ENCODE results near the gene CNKSR1.
A peak's percentile ranks its signal among the peaks of the same experiment; 100 is the strongest.

CNKSR1 gene

GRCh38 chr1:26184883-26185282 lies 7.6 kb downstream of the CNKSR1 start:
- no peak for DNase-seq

DNA sequence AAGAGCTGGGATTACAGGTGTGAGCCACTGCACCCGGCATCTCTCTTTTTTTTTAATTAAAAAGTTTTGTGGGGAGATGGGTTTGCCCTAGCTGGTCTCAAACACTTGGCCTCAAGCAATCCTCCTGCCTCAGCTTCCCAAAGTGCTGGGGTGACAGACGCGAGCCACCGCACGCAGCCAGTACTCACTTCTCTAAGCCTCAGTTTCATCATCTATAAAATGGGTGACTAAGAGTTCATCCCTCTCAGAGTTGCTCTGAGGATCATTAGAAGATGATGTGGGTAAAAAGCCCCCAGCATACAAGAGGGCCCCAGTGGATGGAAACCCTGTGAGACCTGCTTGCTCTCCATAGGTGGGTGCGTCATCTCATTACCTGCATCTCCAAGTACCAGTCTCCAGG lies 10.6 kb downstream of the CNKSR1 start:
- DNase-seq, result no peak

- no peak for DNase-seq
Measured at GRCh38 chr1:26188477-26188876, 11.2 kb downstream of the CNKSR1 start.

DNA sequence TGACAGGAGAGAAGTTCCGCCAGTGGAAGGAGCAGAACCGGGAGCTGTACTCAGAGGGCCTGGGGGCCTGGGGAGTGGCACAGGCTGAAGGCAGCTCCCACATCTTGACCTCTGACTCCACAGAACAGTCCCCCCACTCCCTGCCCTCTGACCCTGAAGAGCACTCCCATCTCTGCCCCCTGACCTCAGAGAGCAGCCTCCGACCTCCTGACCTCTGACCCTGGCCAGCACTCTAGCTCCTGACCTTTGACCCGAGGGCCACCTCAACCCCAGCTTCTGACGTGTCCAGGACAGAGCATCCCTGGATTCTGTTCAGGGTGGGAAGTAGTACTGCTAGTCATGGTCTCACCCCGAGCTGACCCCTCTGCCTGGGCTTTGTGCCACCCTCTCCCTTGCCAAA lies 12.0 kb downstream of the CNKSR1 start:
- DNase-seq, result no peak

- no peak for DNase-seq
Measured at GRCh38 chr1:26189751-26190275, 12.5 kb downstream of the CNKSR1 start.

DNA sequence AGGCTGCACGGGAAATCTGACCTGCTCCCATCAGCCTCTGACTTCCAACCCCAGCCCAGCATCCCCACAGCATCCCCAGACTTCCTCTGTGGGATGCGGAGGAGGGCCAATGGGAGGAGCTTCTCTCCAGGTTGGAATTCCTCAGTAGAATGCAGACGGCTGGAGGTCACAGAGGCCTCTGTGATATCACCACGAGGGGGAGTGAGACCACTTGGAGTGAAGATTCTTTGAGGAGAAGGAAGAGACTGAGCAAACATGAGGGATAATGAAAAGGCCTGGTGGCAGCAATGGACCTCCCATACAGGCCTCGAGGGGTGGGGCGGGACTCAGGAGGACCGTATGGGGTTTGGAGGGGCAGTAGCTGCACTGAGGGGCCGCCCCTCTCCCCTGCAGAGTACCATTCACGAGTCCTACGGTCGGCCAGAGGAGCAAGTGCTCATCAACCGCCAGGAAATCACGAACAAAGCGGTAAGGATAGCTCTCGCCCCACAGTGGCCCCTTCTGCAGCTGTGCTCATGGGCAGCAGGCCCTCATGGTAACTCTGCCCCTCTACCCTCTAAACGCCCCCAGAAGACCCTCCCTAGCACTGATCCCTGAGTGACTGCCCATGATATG lies 13.2 kb downstream of the CNKSR1 start, which contains the start of gene CATSPER4:
Gene CATSPER4 (plus strand): TSS at position 230 of the 615 bp plus-strand sequence. CDS start 26 bp downstream, at position 256.
- DNase-seq, result peak in 1 of 2 experiments; percentile 64

GRCh38 chr1:26191739-26192138 lies 14.4 kb downstream of the CNKSR1 start:
- DNase-seq, result no peak

DNA sequence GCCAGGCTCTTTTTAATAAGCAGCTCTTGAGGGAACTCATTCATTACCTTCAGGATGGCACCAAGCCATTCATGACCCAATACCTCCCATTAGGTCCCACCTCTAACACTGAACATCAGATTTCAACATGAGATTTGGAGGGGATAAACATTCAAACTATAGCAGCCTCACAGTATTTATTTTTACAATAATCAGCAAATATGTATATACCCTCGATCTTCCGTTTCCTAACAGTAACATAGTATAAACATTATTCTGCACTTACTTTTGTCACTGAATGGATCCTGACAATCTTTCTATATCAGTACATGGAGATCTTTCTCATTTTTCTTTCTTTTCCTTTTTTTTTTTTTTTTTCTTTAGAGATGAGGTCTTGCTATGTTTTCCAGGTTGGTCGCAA lies 18.5 kb downstream of the CNKSR1 start:
- no peak for DNase-seq

GRCh38 chr1:26197301-26197700 lies 20.0 kb downstream of the CNKSR1 start:
- no peak for DNase-seq

DNA sequence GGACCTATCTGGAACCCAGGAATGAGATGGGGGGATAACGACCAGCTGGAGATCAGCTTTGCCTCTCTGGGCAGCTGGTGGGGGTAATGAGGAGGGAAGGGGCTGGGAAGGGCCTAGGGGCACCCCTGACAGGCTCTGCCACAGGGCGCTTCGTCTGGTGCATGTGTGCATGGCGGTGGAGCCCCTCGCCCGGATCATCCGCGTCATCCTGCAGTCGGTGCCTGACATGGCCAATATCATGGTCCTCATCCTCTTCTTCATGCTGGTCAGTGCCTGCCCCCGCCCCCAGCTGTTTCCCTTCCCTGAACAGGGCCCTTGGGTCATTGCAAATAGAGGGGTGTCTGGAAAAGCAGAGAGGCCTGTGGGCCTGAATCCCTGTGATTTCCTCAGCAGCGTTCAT lies 20.5 kb downstream of the CNKSR1 start:
- peak in 1 of 2 experiments; percentile 37 for DNase-seq

GRCh38 chr1:26200413-26200812 lies 23.1 kb downstream of the CNKSR1 start:
- no peak for DNase-seq

DNA sequence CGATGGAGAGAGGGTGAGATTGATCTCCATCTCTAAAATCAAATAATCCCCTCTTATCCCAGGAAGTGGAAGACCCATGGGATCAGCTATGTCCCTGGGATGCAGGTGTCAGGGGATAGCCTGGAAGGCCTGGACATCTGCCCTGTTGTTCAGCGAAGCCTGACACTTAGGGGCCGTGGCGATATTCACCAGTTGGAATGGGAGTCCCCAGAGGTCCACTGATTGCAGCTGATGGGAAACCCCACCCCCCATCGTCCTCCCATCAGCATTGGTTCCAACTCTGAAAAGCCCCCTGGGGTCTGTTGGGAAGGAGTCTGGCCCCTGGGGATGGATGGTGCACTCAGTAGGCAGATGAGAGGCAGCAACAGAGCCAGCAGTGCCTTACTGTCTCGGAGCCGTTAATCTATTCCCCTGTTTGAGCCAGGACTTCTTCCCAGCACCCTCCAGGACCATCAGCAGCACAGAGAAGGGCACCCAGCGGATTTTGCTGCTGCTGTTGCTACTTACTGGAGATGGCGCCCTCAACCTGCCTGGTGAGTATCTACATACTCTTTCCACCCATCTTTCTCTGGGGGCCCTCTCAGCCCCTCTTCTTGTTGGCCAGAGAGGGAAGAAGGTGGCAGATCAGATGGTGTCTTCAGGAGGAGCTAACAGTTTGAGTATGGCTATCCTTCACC lies 26.5 kb downstream of the CNKSR1 start:
- no peak for DNase-seq

- no peak for DNase-seq
Measured at GRCh38 chr1:26210147-26210870, 33.0 kb downstream of the CNKSR1 start.

- no peak for DNase-seq
Measured at GRCh38 chr1:26212726-26213125, 35.4 kb downstream of the CNKSR1 start.

DNA sequence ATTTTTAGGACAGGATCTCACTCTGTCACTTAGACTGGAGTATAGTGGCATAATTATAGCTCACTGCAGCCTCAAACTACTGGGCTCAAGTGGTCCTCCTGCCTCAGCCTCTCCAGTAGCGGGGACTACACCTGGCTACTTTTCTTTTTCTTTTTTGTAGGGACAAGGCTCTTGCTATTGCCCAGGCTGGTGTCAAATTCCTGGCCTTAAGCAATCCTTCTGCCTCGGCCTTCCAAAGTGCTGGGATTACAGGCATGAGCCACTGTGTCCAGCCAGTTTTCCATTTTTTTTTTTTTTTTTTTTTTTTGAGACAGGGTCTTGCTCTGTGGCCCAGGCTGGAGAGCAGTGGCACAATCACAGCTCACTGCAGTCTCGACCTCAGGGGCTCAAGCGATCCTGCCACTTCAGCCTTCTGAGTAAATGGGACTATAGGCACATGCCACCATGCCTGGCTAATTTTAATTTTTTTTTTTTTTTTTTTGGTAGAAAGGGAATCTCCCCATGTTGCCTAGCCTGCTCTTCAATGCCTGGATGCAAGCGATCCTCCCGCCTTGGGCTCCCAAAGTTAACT lies 36.1 kb downstream of the CNKSR1 start:
- no peak for DNase-seq

DNA sequence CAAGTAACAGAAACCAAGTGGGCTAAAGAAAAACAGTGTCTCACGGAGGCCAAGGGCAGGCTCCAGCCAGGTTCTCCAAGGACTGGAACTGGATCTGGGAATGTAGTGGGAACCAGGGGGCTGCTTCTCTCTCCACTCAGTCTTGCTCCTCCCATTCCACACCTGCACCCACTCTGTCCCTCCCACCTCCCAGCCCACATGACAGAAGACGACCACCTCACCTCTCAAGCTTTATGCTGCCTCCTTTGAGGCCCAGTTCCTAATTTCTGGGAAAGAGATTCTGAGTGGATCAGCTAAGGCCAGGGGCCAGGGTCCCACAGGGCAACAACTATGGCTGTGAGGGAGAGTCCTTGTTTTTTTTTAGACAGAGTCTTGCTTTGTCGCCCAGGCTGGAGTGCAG lies 38.0 kb downstream of the CNKSR1 start:
- DNase-seq, result no peak

- no peak for DNase-seq
Measured at GRCh38 chr1:26218906-26219494, 41.7 kb downstream of the CNKSR1 start.

DNA sequence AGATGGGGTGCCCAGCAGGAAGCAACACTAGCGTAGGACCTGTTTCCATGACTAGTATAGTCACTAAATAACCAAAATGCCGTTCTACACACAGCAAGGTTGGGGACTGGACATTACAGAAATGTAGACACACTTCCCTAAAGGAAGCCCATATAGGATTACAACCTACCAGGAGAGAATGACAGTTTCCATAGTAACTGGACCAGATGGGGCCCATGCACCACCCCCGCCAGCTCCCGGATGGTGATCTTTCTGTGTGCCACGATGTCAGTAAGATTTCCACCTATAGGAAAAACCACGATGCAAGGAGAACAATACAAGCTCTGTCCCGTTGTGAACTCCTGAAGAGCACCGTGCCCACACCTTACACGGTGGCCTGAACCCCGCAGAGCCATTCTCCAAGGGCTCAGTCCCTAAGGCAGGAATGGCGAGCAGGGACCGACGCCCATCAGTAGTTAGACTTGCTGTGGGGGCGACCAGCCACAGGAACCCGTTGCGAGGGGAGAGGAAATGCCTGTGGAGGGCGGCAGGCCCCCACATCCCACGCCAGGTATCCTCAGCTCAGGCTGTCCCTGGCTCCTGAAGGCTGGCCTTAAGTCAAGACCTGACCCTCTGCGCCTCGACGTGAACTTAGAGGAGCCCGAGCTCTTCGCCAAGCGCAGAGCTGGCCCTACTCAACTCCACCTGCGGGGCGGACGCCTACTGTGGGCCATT lies 43.1 kb downstream of the CNKSR1 start:
- DNase-seq, result peak; percentile 35 to 48

DNA sequence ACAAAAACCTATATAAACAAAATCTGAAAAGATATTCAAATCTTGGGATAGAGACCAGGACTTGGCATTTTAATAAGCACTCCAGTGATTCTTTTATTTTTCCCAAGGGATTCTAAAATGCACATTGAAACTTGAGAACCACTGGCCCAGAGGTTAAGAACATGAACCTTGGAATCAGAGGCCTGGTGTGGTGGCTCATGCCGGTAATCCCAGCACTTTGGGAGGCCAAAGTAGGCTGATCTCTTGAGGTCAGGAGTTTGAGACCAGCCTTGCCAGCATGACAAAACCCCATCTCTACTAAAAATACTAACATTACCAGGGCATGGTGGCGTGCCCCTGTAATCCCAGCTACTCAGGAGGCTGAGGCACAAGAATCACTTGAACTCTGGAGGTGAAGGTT lies 43.8 kb downstream of the CNKSR1 start:
- DNase-seq, result peak; percentile 26 to 48

GRCh38 chr1:26224606-26225005 lies 47.3 kb downstream of the CNKSR1 start:
- no peak for DNase-seq

- peak in 1 of 2 experiments; percentile 39 for DNase-seq
Measured at GRCh38 chr1:26225033-26225831, 47.9 kb downstream of the CNKSR1 start.
